HS-5 (cell line): ENCODE measurements around the gene LRRN2.
"Not testable (repeated sequence)": the region's sequence is repeated elsewhere in the genome, so short reads cannot be mapped to it uniquely, and the experiment has no call there.

Experiments
- DNase-seq: peaks from one replicate; pipeline ENCODE4 v3.0.0-alpha.2; 2012; ENCODE audit warnings: low read depth

The LRRN2 gene

GRCh38 chr1:204685236-204686006, at the start of gene LRRN2:
Gene LRRN2, minus strand, starts transcription at chr1:204685738. Its CDS starts 65,746 bp downstream, at chr1:204619992.
- no peak for DNase-seq

- no peak for DNase-seq
Measured at GRCh38 chr1:204735042-204735441, 49.5 kb upstream of the LRRN2 start.

DNA sequence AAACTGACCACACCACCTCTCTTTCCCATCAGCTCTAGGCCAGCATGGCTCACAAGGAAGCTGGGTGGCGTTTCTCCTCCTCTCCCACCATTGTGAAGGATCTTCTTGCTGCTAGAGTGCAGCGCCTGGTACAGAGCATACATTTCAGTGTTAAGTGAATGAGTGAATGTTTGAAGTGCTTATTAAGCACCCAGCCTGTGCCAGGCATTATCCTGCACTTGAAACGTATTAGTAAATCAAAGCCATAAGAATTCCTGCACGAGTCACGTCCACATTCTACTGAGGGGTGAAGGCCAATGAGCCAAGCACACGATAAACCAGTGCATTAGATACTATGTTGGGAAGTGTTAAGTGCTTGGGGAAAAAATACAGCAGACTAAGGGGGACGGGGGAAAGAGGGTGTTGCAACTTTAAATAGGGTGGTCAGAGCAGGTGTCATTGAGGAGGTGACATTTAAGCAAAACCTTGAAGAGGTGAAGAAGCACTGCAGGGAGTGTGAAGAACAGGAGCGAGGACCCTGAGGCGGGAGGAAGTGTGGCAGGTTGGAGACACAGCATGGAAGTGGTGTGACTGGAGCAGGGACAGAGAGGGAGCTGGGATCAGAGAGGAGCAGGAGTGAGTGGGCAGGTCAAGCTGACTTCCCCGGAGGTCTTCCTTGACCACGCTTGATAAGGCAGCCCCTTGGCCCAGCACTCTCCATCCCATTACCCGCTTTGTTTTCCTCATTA, 48.5 kb upstream of the LRRN2 start:
- no peak for DNase-seq

DNA sequence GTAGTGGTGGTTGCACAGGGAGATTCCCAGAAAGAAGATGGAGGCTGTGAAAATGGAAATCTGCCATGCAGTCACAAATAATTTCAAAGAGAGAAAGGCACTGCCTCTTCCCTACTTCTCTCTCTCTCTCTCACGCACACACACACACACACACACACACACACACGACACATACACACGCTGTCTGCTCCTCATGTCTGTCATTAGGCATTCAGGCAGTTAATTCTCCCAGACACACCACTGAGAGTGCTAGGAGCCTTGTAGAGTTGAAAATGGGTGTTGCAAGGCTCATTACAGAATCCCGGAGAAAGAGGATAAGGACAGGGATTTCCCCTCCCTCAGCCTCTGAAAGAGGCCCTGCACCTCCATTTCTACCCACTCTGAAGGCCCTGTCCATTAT, 47.8 kb upstream of the LRRN2 start:
- no peak for DNase-seq

DNA sequence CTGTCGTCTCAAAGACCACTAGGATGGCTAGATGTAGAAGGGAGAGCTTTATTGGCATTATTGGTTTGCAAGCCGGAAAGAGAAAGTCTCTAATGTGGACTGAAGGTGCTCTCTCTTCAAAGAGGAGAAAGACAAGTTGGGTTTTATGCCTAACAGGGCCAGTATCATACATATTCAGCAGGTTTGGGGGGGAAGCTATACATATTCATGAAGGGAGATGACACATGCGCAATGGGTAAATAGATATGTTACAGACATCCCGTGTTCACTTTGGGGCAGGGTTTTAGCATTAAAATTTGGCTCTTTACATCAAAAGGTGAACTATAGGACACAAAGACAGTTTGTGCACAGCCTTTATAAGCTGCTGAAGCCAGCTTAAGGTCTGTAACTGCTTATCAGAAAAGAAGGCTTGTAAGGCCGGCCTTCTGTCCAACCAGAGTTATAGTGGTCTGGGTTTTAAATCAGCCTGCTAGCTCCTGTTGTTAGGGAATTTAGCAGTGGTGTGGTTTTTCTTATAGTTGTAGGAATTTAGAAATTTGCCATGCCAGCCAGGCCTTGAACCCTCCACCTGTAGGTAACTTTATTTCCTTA, 46.5 kb upstream of the LRRN2 start:
- DNase-seq: no peak

DNA sequence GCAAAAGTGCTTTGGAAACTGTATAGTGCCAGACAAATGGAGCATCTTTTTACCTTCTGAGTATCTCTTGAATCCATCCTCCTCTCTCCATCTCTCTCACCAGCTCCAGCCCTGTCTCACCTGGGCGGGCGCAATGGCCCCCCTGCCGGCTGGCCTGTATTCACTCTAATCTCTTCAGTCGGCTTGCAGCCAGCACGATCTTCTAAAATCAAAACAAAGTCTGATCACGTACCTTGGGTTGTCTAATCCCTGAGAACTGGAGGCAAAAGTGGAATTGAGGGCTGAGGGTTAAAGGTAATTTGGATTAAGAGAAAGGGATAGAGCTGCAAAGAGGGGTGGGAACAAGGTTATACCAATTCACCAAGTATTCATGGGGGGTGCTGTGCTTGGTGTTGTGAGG, 46.0 kb upstream of the LRRN2 start:
- DNase-seq: no peak

DNA sequence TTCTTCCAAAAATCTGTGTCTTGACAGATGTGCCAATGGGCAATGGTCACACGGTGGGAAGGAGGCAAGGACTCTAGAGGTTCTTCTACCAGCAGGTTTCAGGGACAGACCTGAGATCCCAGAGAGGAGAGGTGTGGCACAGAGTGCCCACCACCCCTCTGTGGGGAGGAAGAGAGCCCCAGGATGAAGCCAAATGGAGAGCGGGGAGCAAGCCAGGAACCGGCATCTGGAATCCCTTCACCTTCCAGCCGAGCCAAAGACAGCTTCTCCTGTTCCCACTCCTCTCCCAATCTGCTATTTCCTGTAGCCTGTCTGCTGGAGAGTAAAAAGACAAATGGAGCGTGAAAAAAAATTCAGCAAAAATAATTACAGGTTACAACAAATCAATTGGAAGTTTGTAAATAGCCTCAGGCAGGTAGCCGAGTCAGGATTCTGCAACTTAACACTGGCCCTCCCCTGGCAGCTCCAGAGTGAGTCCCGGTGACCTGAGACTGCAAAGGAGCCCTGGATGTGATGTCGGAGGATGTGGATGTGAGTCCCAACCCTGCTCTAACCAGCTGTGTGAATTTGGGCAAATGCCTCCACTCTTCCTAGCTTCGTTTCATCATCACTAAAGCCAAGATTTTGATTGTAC, 45.4 kb upstream of the LRRN2 start:
- no peak for DNase-seq

DNA sequence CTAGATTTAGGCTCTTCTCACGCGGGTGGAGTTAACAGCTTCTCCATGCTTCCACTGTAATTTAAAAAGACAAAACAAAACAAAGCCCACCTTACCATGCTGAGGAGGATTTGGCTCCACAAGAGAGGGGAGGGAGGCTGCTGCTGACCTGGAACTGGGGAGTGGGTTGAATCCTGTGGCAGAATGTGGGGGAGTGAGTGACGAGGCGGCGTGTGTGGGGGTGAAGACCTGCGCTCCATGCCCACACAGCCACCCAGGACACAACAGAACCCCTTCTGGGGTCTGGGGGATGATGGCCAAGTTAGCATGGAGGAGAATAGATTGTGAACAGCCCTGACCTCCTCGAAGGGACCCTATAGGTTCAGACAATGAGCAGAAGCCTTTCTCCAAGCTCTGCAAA, 44.0 kb upstream of the LRRN2 start:
- no peak for DNase-seq

- no peak for DNase-seq
Measured at GRCh38 chr1:204728456-204728855, 42.9 kb upstream of the LRRN2 start.

GRCh38 chr1:204728045-204728444, 42.5 kb upstream of the LRRN2 start:
- DNase-seq: no peak

DNA sequence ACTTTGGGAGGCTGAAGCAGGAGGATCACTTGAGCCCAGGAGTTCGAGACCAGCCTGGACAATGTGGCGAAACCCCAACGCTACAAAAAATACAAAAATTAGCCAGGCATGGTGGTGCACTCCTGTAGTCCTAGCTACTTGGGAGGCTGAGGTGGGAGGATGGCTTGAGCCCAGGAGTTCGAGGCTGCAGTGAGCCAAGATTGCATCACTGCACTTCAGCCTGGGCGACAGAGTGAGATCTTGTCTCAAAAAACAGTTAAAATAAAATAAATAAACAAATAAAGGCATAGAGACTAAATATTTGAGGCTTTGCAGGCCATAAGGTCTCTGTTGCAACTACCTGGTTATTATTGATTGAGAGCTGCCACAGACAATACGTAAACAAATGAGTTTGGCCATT, 41.9 kb upstream of the LRRN2 start:
- not testable (repeated sequence) for DNase-seq

GRCh38 chr1:204726478-204726877, 40.9 kb upstream of the LRRN2 start:
- peak; percentile 15 for DNase-seq

- DNase-seq: peak; percentile 2
Measured at GRCh38 chr1:204725821-204726448, 40.4 kb upstream of the LRRN2 start.

DNA sequence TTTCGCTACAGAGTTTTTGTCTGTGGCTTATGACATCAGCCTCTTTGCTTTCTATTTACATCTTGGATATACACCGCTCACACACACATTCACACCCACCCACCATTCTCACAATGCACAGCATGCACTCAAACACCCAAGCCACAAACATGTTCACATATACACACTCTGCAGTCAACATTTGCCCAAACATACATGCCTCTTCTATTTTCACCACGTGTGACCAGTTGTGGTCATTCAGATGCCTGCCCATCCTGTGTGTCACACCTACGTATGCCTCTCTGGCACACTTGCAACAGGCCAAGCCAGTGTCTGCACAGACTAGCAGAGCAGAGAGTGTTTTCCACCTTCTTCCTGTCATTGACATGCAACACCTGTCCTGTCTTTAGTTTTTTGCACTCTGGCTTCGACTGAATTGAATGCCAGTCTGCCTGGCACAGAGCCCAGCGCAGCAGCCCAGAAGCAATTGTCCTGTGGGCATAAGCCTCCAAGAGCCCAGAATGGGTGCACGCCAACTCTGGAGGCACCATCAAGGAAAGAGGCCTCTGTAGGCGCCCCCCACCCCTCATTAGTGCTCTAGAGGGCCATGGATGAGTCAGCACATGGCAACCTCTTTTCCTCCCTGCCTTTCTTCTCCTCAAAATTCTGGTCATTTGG, 37.7 kb upstream of the LRRN2 start:
- no peak for DNase-seq

GRCh38 chr1:204721373-204722055, 36.0 kb upstream of the LRRN2 start:
- no peak for DNase-seq

DNA sequence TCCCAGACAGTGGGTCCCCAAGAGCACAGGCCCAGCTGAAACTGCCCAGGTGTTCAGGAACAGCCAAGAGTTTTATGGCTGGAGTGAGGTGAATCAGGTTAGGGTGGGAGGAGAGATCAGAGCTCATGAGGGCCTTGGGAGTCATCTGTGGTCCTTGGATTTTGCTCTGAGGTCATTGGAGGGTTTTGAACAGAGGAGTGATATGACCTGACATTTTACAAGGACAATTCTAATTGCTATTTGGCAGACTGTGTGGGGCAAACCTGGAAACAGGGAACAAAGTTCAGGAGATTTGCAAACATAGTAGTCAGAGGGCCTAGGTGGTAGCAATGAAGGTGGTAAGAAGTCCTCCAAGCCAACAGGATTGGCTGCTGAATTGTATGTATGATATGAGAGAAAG, 31.1 kb upstream of the LRRN2 start:
- no peak for DNase-seq

DNA sequence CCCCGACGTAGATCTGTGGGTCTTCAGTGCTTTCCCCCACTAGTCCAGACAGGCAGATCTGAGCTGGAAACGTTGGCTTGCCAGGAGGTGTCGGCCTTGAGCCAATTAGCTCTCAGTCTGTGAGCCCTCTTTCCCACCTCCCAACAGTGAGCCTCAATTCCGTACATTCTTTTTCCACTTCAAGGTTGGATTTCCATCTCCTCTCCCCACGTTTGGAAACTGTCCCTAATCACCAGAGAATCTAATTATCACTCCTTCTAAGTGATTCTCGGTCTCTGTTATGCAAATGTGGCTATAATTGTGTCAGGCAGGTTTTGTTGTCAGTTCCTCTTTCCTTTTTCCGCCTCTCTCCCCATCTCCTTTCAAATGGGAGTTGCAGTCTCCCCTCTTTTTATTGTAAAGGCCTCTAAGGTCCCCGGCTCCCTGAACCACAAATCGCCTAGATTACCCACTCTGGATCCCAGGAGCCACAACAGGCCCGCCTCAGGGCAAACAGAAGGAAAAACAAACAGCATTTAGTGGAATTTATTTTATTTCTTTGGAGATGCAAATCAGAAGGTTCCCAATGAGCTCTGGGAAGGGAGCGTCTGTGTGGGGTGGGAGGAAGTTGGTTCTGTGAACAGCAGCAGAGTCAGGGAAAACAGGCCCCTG, 29.4 kb upstream of the LRRN2 start:
- DNase-seq: no peak

- no peak for DNase-seq
Measured at GRCh38 chr1:204714194-204714860, 28.8 kb upstream of the LRRN2 start.

DNA sequence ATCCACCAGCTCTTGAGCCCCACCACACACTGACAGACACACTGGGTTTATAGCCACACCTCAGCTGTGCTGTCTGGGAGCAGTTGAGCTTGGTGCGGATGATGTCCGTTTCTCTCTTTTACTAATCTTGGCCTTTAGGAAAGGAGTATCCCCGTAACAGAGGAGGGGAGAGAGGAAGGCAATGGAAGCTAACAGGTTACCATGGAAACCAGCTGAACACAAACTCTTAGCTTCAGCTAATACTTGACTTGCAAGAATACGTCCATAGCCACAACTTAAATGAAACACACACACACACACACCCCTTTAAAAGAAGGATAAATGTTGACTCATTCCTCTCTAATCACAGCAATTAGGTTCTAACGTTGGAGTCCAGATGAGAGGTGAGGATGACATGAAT, 28.0 kb upstream of the LRRN2 start:
- no peak for DNase-seq
